Heart left ventricle (tissue), 16 donors: ENCODE data around the gene KCNMA1. TPM values are rescaled to one million over a fixed set of nuclear protein-coding genes. Genes with fewer than 3 reads are reported as not detected.

Experiments
- ATAC-seq, 4 donors: fragments of 200-7000 bp; cut with Tn5 transposase; one replicate each; pipeline ENCODE4 v1.9.1; 2020 to 2022; ENCODE audit warnings: moderate library complexity in 4 of 4, mild to moderate bottlenecking in 3 of 4, moderate number of reproducible peaks in 1 of 4
- DNase-seq, 5 donors: peaks; one replicate each; pipeline ENCODE4 v3.0.0-alpha.2; 2020
- H3K27ac ChIP-seq, 12 donors: fragments of 200-600 bp; sonication (generic) in 4 of 12; one replicate each; pipeline versions ENCODE4 v1.5.0 to v1.8.0; 2016 to 2022; ENCODE audit warnings: mild to moderate bottlenecking in 2 of 12
- H3K27me3 ChIP-seq, 9 donors: fragments of 200-600 bp; sonication (generic) in 2 of 9; one replicate each; pipeline versions ENCODE4 v1.5.1 to v1.8.0; 2016 to 2022; ENCODE audit warnings: mild to moderate bottlenecking in 3 of 9
- H3K36me3 ChIP-seq, 9 donors: fragments of 200-600 bp; sonication (generic) in 2 of 9; one replicate each; pipeline versions ENCODE4 v1.5.0 to v1.8.0; 2018 to 2022; ENCODE audit warnings: mild to moderate bottlenecking in 2 of 9
- H3K4me1 ChIP-seq, 12 donors: fragments of 200-600 bp; sonication (generic) in 4 of 12; one replicate each; pipeline versions ENCODE4 v1.5.0 to v1.8.0; 2016 to 2022; ENCODE audit warnings: mild to moderate bottlenecking in 3 of 12
- H3K4me3 ChIP-seq, 12 donors: fragments of 200-600 bp; sonication (generic) in 4 of 12; one replicate each; pipeline versions ENCODE4 v1.5.0 to v1.8.0; 2017 to 2022; ENCODE audit warnings: mild to moderate bottlenecking in 9 of 12, moderate library complexity in 4 of 12
- H3K9me3 ChIP-seq, 12 donors: fragments of 200-600 bp; sonication (generic) in 4 of 12; one replicate each; pipeline versions ENCODE4 v1.5.0 to v1.8.0; 2016 to 2022; ENCODE audit warnings: mild to moderate bottlenecking in 1 of 12
- POLR2A ChIP-seq, 2 donors: fragments of 450-650 bp; IDR thresholded peaks; one replicate each; pipeline ENCODE4 v1.6.1; 2017; ENCODE audit warnings: antibody characterized with exemption in 2 of 2, mild to moderate bottlenecking in 2 of 2, moderate library complexity in 2 of 2
- WGBS, 4 donors: extraction: QIAGEN DNeasy Blood & Tissue Kit in 2 of 4; methylation state at CpG; one replicate each; pipeline versions ENCODE4 v1.1.5 to v1.1.7; 2013 to 2018; 5-methylcytosine and 5-hydroxymethylcytosine counted together
- intact Hi-C, 10 donors: fragments of 100-400 bp; cut with DNase I; formaldehyde crosslinking; loops; one replicate each; pipeline versions ENCODE4 v1.11.1 to v1.14.2; 2022
- polyA plus RNA-seq, 2 donors: library from polyadenylated mRNA; stranded (reverse); fragments of 200-250 nt; gene quantifications; one replicate each; pipeline ENCODE4 v1.2.3, GENCODE V29; 2013
- total RNA-seq, 9 donors: library from RNA; depleted of rRNA in 2 of 9; stranded (reverse); fragments of >200 nt in 2 of 9; fragmentation: NEBNext Ultra II Directional in 3 of 9; extraction: Animal tissue kit (Norgen Biotek cat#: 25700) in 3 of 9; gene quantifications; one replicate each; pipeline versions ENCODE4 v1.1.0 to v1.2.4, GENCODE V29; 2016 to 2023
- TF ChIP-seq, protein P1 (sequence below), 12 donors: fragments of 200-600 bp; sonication (generic) in 4 of 12; IDR thresholded peaks; one replicate each; pipeline versions ENCODE4 v1.5.0 to v1.8.0; 2018 to 2022; ENCODE audit warnings: antibody characterized with exemption in 12 of 12, mild to moderate bottlenecking in 5 of 12
- donor health status: ischemic (EF 13 %, LVEDD 7.1; RV severe dilation, severe dysfunction).
- donor health status: healthy with polysubstance abuse.
- donor health status: DM: no; HTN: yes; CAD: no.
- donor health status: DM: no; HTN: no; CAD: no.
- donor health status: ischemic (EF 25% LVEDD 6.9; RV normal size, moderate dysfunction).
- donor health status: ischemic (EF 25% LVEDD 5.7; RV mildly dilated, moderate dysfunction).
- donor health status: healthy.
- donor health status: DM: yes; HTN: yes; CAD: no.
- donor health status: ischemic (EF 35%, LVEDD 5.7; RV mildly dilated, moderate dysfunction).
- donor health status: nonischemic (EF 11% LVEDD 7.7; RV severe dilation, severe dysfunction).
- donor health status: DM: yes; HTN: yes; CAD: no.
- donor health status: PGD.
- donor health status: ischemic (EF 29% LVEDD 5.4; RV normal size, mild dysfunction).
- donor health status: nonischemic (EF 23%, LVEDD 6.1; RV moderate dilation, normal function).

Gene KCNMA1
- total and polyA plus RNA-seq, 11 donors = 0.39 to 8.7 (median 1.7) TPM

- DNase-seq = no peak
Observed at GRCh38 chr10:76829724-76830123, 807.9 kb downstream of the KCNMA1 start.

More at GRCh38 chr10:76829724-76830123, 807.9 kb downstream of the KCNMA1 start:
- no peak overlapping the region for H3K27ac ChIP-seq
- H3K4me1 ChIP-seq = no peaks in the 10 kb centered on the region
- intact Hi-C loops = no loop called here
- no peak overlapping the region for H3K4me3 ChIP-seq
- H3K36me3 ChIP-seq = no peaks in the 10 kb centered on the region
- 46 to 70% (median 58%) methylated on average over 2 of the region's 2 CpGs for WGBS, 4 donors
- ATAC-seq = no peak
- TF ChIP-seq, protein P1, sequence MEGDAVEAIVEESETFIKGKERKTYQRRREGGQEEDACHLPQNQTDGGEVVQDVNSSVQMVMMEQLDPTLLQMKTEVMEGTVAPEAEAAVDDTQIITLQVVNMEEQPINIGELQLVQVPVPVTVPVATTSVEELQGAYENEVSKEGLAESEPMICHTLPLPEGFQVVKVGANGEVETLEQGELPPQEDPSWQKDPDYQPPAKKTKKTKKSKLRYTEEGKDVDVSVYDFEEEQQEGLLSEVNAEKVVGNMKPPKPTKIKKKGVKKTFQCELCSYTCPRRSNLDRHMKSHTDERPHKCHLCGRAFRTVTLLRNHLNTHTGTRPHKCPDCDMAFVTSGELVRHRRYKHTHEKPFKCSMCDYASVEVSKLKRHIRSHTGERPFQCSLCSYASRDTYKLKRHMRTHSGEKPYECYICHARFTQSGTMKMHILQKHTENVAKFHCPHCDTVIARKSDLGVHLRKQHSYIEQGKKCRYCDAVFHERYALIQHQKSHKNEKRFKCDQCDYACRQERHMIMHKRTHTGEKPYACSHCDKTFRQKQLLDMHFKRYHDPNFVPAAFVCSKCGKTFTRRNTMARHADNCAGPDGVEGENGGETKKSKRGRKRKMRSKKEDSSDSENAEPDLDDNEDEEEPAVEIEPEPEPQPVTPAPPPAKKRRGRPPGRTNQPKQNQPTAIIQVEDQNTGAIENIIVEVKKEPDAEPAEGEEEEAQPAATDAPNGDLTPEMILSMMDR (IDR thresholded peaks at IDR 0.05) = no peak
- no peak for TF ChIP-seq POLR2A (IDR thresholded peaks at IDR 0.05)
- no peaks in the 10 kb centered on the region for H3K9me3 ChIP-seq
- H3K27me3 ChIP-seq = no peaks in the 10 kb centered on the region
